GM23338 (cell line): ENCODE measurements around the gene HAT1. TPM values are rescaled to one million over a fixed set of nuclear protein-coding genes. Genes with fewer than 3 reads are reported as not detected.

Experiments
- ATAC-seq: fragments of 200-7000 bp; cut with Tn5 transposase; 3 replicates; pipeline ENCODE4 v1.9.1; 2020
- DNase-seq: peaks from one replicate; pipeline ENCODE4 v3.0.0-alpha.2; 2015; ENCODE audit warnings: low spot score
- H2AFZ ChIP-seq: fragments of 200-600 bp; sonication (generic); 2 replicates; pipeline ENCODE4 v1.8.0; 2016; ENCODE audit warnings: antibody characterized with exemption, mild to moderate bottlenecking, moderate library complexity
- H3F3A ChIP-seq: fragments of 200-600 bp; sonication (generic); replicated peaks from 2 replicates; pipeline ENCODE4 v1.8.0; 2017; ENCODE audit warnings: antibody characterized with exemption, mixed run types, low read depth
- H3K27ac ChIP-seq: fragments of 200-600 bp; sonication (generic); 2 replicates; pipeline ENCODE4 v1.6.1; 2016; ENCODE audit warnings: low read depth
- H3K27me3 ChIP-seq: fragments of 200-600 bp; sonication (generic); 2 replicates; pipeline ENCODE4 v1.8.0; 2016; ENCODE audit warnings: mild to moderate bottlenecking, mixed run types, moderate library complexity; ENCODE audit not compliant: insufficient read depth
- H3K36me3 ChIP-seq: fragments of 200-600 bp; sonication (generic); 2 replicates; pipeline ENCODE4 v1.8.0; 2016; ENCODE audit warnings: mild to moderate bottlenecking; ENCODE audit not compliant: insufficient read depth
- H3K4me1 ChIP-seq: fragments of 200-600 bp; sonication (generic); 2 replicates; pipeline ENCODE4 v1.8.0; 2016; ENCODE audit warnings: mild to moderate bottlenecking, moderate library complexity; ENCODE audit not compliant: insufficient read depth
- H3K4me2 ChIP-seq: fragments of 200-600 bp; sonication (generic); 2 replicates; pipeline ENCODE4 v1.7.1; 2017; ENCODE audit warnings: mixed run types
- H3K4me3 ChIP-seq: fragments of 200-600 bp; sonication (generic); 2 replicates; pipeline ENCODE4 v1.6.1; 2016; ENCODE audit warnings: mixed run types
- H3K79me2 ChIP-seq: fragments of 200-600 bp; sonication (generic); replicated peaks from 2 replicates; pipeline ENCODE4 v1.8.0; 2017; ENCODE audit warnings: mild to moderate bottlenecking; ENCODE audit not compliant: insufficient read depth
- H3K9me2 ChIP-seq: fragments of 200-600 bp; sonication (generic); 2 replicates; pipeline ENCODE4 v1.8.0; 2017; ENCODE audit not compliant: insufficient read depth
- H4K20me1 ChIP-seq: fragments of 200-600 bp; sonication (generic); replicated peaks from 2 replicates; pipeline ENCODE4 v1.8.0; 2017; ENCODE audit warnings: mild to moderate bottlenecking; ENCODE audit not compliant: insufficient read depth
- H3K27ac Mint-ChIP-seq: 2 replicates; pipeline ENCODE4 v1.8.0; 2020; ENCODE audit warnings: inconsistent platforms, mild to moderate bottlenecking, moderate library complexity, mixed read lengths
- H3K27me3 Mint-ChIP-seq: 3 replicates; pipeline ENCODE4 v1.8.0; 2022; ENCODE audit warnings: low read depth, mild to moderate bottlenecking, moderate library complexity, mixed read lengths, inconsistent platforms; ENCODE audit not compliant: insufficient read depth, poor library complexity
- H3K36me3 Mint-ChIP-seq: 3 replicates; pipeline ENCODE4 v1.8.0; 2021; ENCODE audit warnings: low read depth, mild to moderate bottlenecking, inconsistent platforms, moderate library complexity, mixed read lengths
- H3K4me1 Mint-ChIP-seq: 3 replicates; pipeline ENCODE4 v1.8.0; 2020; ENCODE audit warnings: mild to moderate bottlenecking, inconsistent platforms, mixed read lengths
- H3K4me3 Mint-ChIP-seq: 3 replicates; pipeline ENCODE4 v1.8.0; 2021; ENCODE audit warnings: moderate library complexity, mild to moderate bottlenecking, inconsistent platforms, mixed read lengths
- H3K9me3 Mint-ChIP-seq: 3 replicates; pipeline ENCODE4 v1.8.0; 2020; ENCODE audit warnings: moderate library complexity, mild to moderate bottlenecking, inconsistent platforms, mixed read lengths
- CREB1 ChIP-seq: fragments of 250-450 bp; sonication (Bioruptor Pico); IDR thresholded peaks from 2 replicates; pipeline ENCODE4 v1.5.0; 2020; ENCODE audit warnings: low read depth, mild to moderate bottlenecking, moderate library complexity
- CTCF ChIP-seq, 2 experiments: fragments of 200-600 bp in 1 of 2; sonication (generic) in 1 of 2; conservative IDR thresholded peaks; 2 replicates each; pipeline versions ENCODE4 v1.5.1 to v1.6.1; 2016 to 2017; ENCODE audit warnings: antibody characterized with exemption in 2 of 2, low read depth in 2 of 2, mild to moderate bottlenecking in 2 of 2, moderate library complexity in 1 of 2
- ETS1 ChIP-seq: IDR thresholded peaks from 2 replicates; pipeline ENCODE4 v1.6.1; 2016; ENCODE audit warnings: antibody characterized with exemption
- EZH2 ChIP-seq: fragments of 200-600 bp; sonication (generic); IDR thresholded peaks from one replicate; pipeline ENCODE4 v1.8.0; 2017; ENCODE audit warnings: antibody characterized with exemption, mild to moderate bottlenecking, low read depth; ENCODE audit not compliant: unreplicated experiment
- EZH2phosphoT487 ChIP-seq: fragments of 200-600 bp; sonication (generic); IDR thresholded peaks from one replicate; pipeline ENCODE4 v1.8.1; 2018; ENCODE audit warnings: antibody characterized with exemption; ENCODE audit not compliant: unreplicated experiment
- JUNB ChIP-seq: IDR thresholded peaks from one replicate; pipeline ENCODE4 v1.6.1; 2016; ENCODE audit warnings: antibody characterized with exemption; ENCODE audit not compliant: unreplicated experiment
- NANOG ChIP-seq: IDR thresholded peaks from 2 replicates; pipeline ENCODE4 v1.6.1; 2016; ENCODE audit warnings: antibody characterized with exemption, borderline replicate concordance
- POLR2AphosphoS5 ChIP-seq: IDR thresholded peaks from 2 replicates; pipeline ENCODE4 v1.6.1; 2016; ENCODE audit warnings: antibody characterized with exemption, low read depth
- REST ChIP-seq: IDR thresholded peaks from one replicate; pipeline ENCODE4 v1.6.1; 2018; ENCODE audit warnings: antibody characterized with exemption; ENCODE audit not compliant: unreplicated experiment
- STAT1 ChIP-seq: IDR thresholded peaks from one replicate; pipeline ENCODE4 v1.6.1; 2016; ENCODE audit warnings: antibody characterized with exemption; ENCODE audit not compliant: unreplicated experiment
- ZNF114 ChIP-seq: fragments of 250-450 bp; sonication (Bioruptor Pico); IDR thresholded peaks from 2 replicates; pipeline ENCODE4 v1.5.0; 2020; ENCODE audit warnings: mild to moderate bottlenecking, moderate library complexity
- ZNF331 ChIP-seq: fragments of 250-450 bp; sonication (Bioruptor Pico); IDR thresholded peaks from 2 replicates; pipeline ENCODE4 v1.5.0; 2020; ENCODE audit warnings: low read depth, mild to moderate bottlenecking, moderate library complexity
- ZNF462 ChIP-seq: fragments of 250-450 bp; sonication (Bioruptor Pico); IDR thresholded peaks from 2 replicates; pipeline ENCODE4 v1.5.0; 2020; ENCODE audit warnings: mild to moderate bottlenecking, moderate library complexity
- polyA plus RNA-seq: library from polyadenylated mRNA; unstranded; fragments of >200 nt; fragmentation: Nextera tagmentation; extraction: Ambion mirVana; gene quantifications from 2 replicates; pipeline ENCODE4 v1.2.1, GENCODE V29; 2016
- total RNA-seq: library from RNA; depleted of rRNA; stranded (reverse); fragments of >200 nt; shearing (Covaris generic); gene quantifications from 2 replicates; pipeline ENCODE4 v1.2.3, GENCODE V29; 2014

The HAT1 gene
- total and polyA plus RNA-seq, 2 experiments from 2014 or later = 67.2 to 67.5 TPM

- H3K9me2 ChIP-seq = no peaks in the 10 kb centered on the region
- H2AFZ ChIP-seq = no peak overlapping the region
- peaks cover 14% of the 10 kb centered on the region for H4K20me1 ChIP-seq
- H3K4me3 ChIP-seq = no peak overlapping the region
- TF ChIP-seq EZH2 = no peak
- no peak for TF ChIP-seq ZNF114 (CRISPR knock-in tag)
- no peak for TF ChIP-seq STAT1
- no peak for TF ChIP-seq CREB1 (CRISPR knock-in tag)
- no peak for TF ChIP-seq ZNF331 (CRISPR knock-in tag)
- TF ChIP-seq ZNF462 (CRISPR knock-in tag) = no peak
- no peak for TF ChIP-seq POLR2AphosphoS5
- no peak for TF ChIP-seq NANOG
- no peak for TF ChIP-seq JUNB
- TF ChIP-seq EZH2phosphoT487 = no peak
- TF ChIP-seq REST = no peak
- no peak for TF ChIP-seq CTCF (conservative IDR thresholded peaks at IDR 0.05; ENCODE audit: low read depth in 2 of 2)
- TF ChIP-seq ETS1 = no peak
- peaks cover 34% of the 10 kb centered on the region; the same call in 2 of the 3 replicates for H3K36me3 Mint-ChIP-seq
- peaks cover 3% of the 10 kb centered on the region for H3K27me3 Mint-ChIP-seq
- H3K27me3 ChIP-seq = no peaks in the 10 kb centered on the region
- no peaks in the 10 kb centered on the region for H3K4me1 Mint-ChIP-seq
- no peak overlapping the region for H3K27ac ChIP-seq
- H3K9me3 Mint-ChIP-seq = no peaks in the 10 kb centered on the region
- peaks cover 17% of the 10 kb centered on the region; the same call in 1 of the 2 replicates for H3K79me2 ChIP-seq
- no peaks in the 10 kb centered on the region for H3K36me3 ChIP-seq
- H3K4me1 ChIP-seq = no peaks in the 10 kb centered on the region
- ATAC-seq (no peak), DNase-seq (no peak)
- H3K4me3 Mint-ChIP-seq = no peak overlapping the region
- no peaks in the 10 kb centered on the region for H3F3A ChIP-seq
- no peak overlapping the region for H3K27ac Mint-ChIP-seq
- H3K4me2 ChIP-seq = no peak overlapping the region
Observed at GRCh38 chr2:171952748-171953147, 30.5 kb downstream of the HAT1 start.
